Transverse colon (tissue), 4 donors: ENCODE data around the gene RIOK2. TPM values are rescaled to one million over a fixed set of nuclear protein-coding genes. Genes with fewer than 3 reads are reported as not detected.

ENCODE experiments used
- DNase-seq: peaks from one replicate; pipeline ENCODE4 v3.0.0-alpha.2; 2019
- H3K27ac ChIP-seq, 4 donors: fragments of 200-600 bp; sonication (generic); 2 replicates each; pipeline ENCODE4 v1.5.1; 2016 to 2018; ENCODE audit warnings: inconsistent platforms in 4 of 4
- H3K27me3 ChIP-seq: fragments of 200-600 bp; sonication (generic); 2 replicates; pipeline ENCODE4 v1.5.1; 2017; ENCODE audit warnings: inconsistent platforms
- H3K36me3 ChIP-seq, 4 donors: fragments of 200-600 bp; sonication (generic); 2 replicates each; pipeline ENCODE4 v1.5.1; 2017 to 2019; ENCODE audit warnings: inconsistent platforms in 4 of 4
- H3K4me1 ChIP-seq, 4 donors: fragments of 200-600 bp; sonication (generic); 2 replicates each; pipeline ENCODE4 v1.5.1; 2017 to 2020; ENCODE audit warnings: inconsistent platforms in 4 of 4
- H3K4me3 ChIP-seq, 4 donors: fragments of 200-600 bp; sonication (generic); 1 replicate in 1 of 4; 2 replicates in 3 of 4; pipeline versions ENCODE4 v1.5.1 to v1.6.1; 2017 to 2019; ENCODE audit warnings: inconsistent platforms in 4 of 4
- H3K9me3 ChIP-seq, 2 donors: fragments of 200-600 bp; sonication (generic); 2 replicates each; pipeline ENCODE4 v1.5.1; 2017 to 2019; ENCODE audit warnings: inconsistent platforms in 2 of 2
- CTCF ChIP-seq, 5 experiments: fragments of 200-600 bp in 3 of 5; fragments of 450-650 bp in 2 of 5; sonication (generic) in 3 of 5; IDR thresholded peaks; 1 replicate in 2 of 5; 2 replicates in 3 of 5; pipeline ENCODE4 v1.5.1; 2016 to 2017; ENCODE audit warnings: antibody characterized with exemption in 5 of 5, inconsistent platforms in 3 of 5, mild to moderate bottlenecking in 2 of 5, moderate library complexity in 1 of 5
- EP300 ChIP-seq: sonication (generic); formaldehyde crosslinking; IDR thresholded peaks from one replicate; pipeline ENCODE4 v1.6.1; 2017; ENCODE audit warnings: antibody characterized with exemption, low read depth
- POLR2A ChIP-seq: fragments of 450-650 bp; IDR thresholded peaks from one replicate; pipeline ENCODE4 v1.6.1; 2016; ENCODE audit warnings: antibody characterized with exemption, mild to moderate bottlenecking, moderate library complexity
- POLR2AphosphoS5 ChIP-seq, 3 donors: sonication (generic); formaldehyde crosslinking; IDR thresholded peaks; one replicate each; pipeline ENCODE4 v1.6.1; 2016; ENCODE audit warnings: antibody characterized with exemption in 3 of 3
- WGBS, 2 donors: methylation state at CpG; one replicate each; pipeline ENCODE4 v1.1.5; 2018; ENCODE audit warnings: low coverage in 1 of 2; 5-methylcytosine and 5-hydroxymethylcytosine counted together
- in situ Hi-C, 4 donors: fragments of 200-750 bp; cut with MboI; loops; one replicate each; pipeline versions ENCODE4 v1.15.0 to v1.15.1; 2017; ENCODE audit warnings: low sequenced_read_pairs in 3 of 4, low pct_ligation_motif_present in 1 of 4, low pct_unique_long_range_greater_than_20kb in 1 of 4
- intact Hi-C: fragments of 100-400 bp; cut with DNase I; formaldehyde crosslinking; loops from one replicate; pipeline ENCODE4 v1.15.1; 2023; ENCODE audit warnings: low total_unique reads
- total RNA-seq, 4 donors: library from RNA; depleted of rRNA; stranded (reverse); fragments of >200 nt; gene quantifications; one replicate each; pipeline ENCODE4 v1.1.0, GENCODE V29; 2016

RIOK2 gene
- total RNA-seq, 4 donors from 2014 or later = 19.3 to 119 (median 23.4) TPM

- Histone ChIP-seq H3K4me3 (no peak overlapping the region), H3K9me3 (no peaks in the 10 kb centered on the region), H3K36me3 (no peaks in the 10 kb centered on the region), H3K27ac (no peak overlapping the region), H3K27me3 (no peaks in the 10 kb centered on the region), H3K4me1 (no peaks in the 10 kb centered on the region)
- WGBS, 2 donors = 49 to 86% methylated on average over 2 of the region's 2 CpGs
- no peak for TF ChIP-seq CTCF (IDR thresholded peaks at IDR 0.05)
- TF ChIP-seq POLR2AphosphoS5 (IDR thresholded peaks at IDR 0.05) = no peak
- TF ChIP-seq POLR2A = no peak
- TF ChIP-seq EP300 = no peak
- in situ Hi-C loops (no loop called here), intact Hi-C loops (no loop called here)
- no peak for DNase-seq
Observed at GRCh38 chr5:97118261-97119006, 64.6 kb downstream of the RIOK2 start.

DNA sequence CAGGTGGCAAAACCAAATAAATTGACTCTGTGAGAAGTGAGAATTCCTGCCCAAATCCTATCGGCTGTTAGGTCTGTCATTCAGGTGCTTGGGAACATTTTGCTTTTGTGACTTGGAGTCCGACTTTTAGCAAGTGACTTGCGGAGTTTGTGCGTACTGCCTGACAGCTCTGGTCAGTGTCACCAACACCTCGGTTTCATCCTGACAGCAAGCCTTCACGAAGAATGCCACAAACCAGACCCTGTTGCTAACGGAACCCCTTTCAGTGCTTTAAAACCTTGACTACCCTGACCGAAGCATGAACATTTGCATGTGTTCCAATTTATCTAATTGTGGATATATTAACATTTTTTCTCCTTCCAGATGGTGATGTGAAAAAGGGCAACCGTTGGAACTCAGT lies 67.1 kb downstream of the RIOK2 start:
- TF ChIP-seq POLR2A = no peak
- TF ChIP-seq EP300 = no peak
- TF ChIP-seq CTCF (IDR thresholded peaks at IDR 0.05) = no peak
- no peak for TF ChIP-seq POLR2AphosphoS5 (IDR thresholded peaks at IDR 0.05)
- H3K4me1 ChIP-seq = peaks cover 0 to 14% (median 10%) of the 10 kb centered on the region in 4 donors
- in situ Hi-C loops (no loop called here), intact Hi-C loops (no loop called here)
- H3K27me3 ChIP-seq = no peaks in the 10 kb centered on the region
- DNase-seq = no peak
- no peak overlapping the region for H3K4me3 ChIP-seq
- no peaks in the 10 kb centered on the region for H3K9me3 ChIP-seq
- 86 to 89% methylated on average over 3 to 9 of the region's 9 CpGs for WGBS, 2 donors
- H3K27ac ChIP-seq = no peak overlapping the region
- no peaks in the 10 kb centered on the region for H3K36me3 ChIP-seq

DNA sequence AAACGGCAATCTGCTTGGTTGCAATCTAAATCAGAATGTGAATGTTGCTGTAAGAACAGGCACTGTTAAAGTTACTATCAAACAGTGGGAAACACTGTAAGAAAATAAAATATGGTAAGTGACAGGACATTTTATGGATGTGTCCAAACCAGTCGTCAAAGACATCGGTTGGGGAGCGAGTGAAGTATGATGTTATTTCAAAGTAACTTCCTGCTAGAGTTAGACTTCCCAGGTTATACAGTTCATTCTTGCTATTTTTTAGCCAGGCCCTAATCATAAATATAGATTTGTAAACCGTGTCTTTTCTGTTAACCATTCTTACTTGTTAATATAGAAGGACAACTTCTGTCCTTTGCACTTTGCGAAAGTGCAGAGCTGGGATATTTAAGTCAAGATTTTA lies 70.8 kb downstream of the RIOK2 start:
- intact Hi-C loops = no loop called here
- DNase-seq = no peak
- in situ Hi-C loops = no loop called here
- WGBS, 2 donors = 47 to 60% methylated on average over 6 of the region's 6 CpGs
- Histone ChIP-seq H3K36me3 (no peaks in the 10 kb centered on the region), H3K27me3 (no peaks in the 10 kb centered on the region), H3K9me3 (no peaks in the 10 kb centered on the region), H3K4me3 (no peak overlapping the region), H3K27ac (no peak overlapping the region), H3K4me1 (peaks cover 0 to 17% (median 11%) of the 10 kb centered on the region in 4 donors)
- TF ChIP-seq POLR2A = no peak
- TF ChIP-seq CTCF (IDR thresholded peaks at IDR 0.05) = no peak
- no peak for TF ChIP-seq EP300
- TF ChIP-seq POLR2AphosphoS5 (IDR thresholded peaks at IDR 0.05) = no peak

- intact Hi-C loops (no loop called here), in situ Hi-C loops (no loop called here)
- no peak overlapping the region for H3K4me3 ChIP-seq
- DNase-seq = peak; percentile 64
- H3K27ac ChIP-seq = no peak overlapping the region
- no peaks in the 10 kb centered on the region for H3K27me3 ChIP-seq
- TF ChIP-seq EP300 = no peak
- no peak for TF ChIP-seq CTCF (IDR thresholded peaks at IDR 0.05)
- TF ChIP-seq POLR2A = no peak
- no peak for TF ChIP-seq POLR2AphosphoS5 (IDR thresholded peaks at IDR 0.05)
- no peaks in the 10 kb centered on the region for H3K36me3 ChIP-seq
- peaks cover 0 to 17% (median 11%) of the 10 kb centered on the region in 4 donors for H3K4me1 ChIP-seq
- WGBS, 2 donors = 36 to 42% methylated on average over 4 of the region's 4 CpGs
- H3K9me3 ChIP-seq = no peaks in the 10 kb centered on the region
Observed at GRCh38 chr5:97111616-97112015, 71.4 kb downstream of the RIOK2 start.
